GM04504 (cell line): ENCODE measurements around the gene PDF.

Source experiments
- DNase-seq: peaks from one replicate; pipeline ENCODE4 v3.0.0-alpha.2; 2012; ENCODE audit warnings: low read depth

Gene PDF

GRCh38 chr16:69277413-69277812 lies 53.0 kb downstream of the PDF start:
- no peak for DNase-seq
